ENCODE data around the gene LPCAT1. TPM values are rescaled to one million over a fixed set of nuclear protein-coding genes. Genes with fewer than 3 reads are reported as not detected.

Gene LPCAT1
- total RNA-seq, 1 donor from 2014 or later, result 25.3 TPM

GRCh38 chr5:1509346-1510085 is 14.2 kb downstream of the LPCAT1 start:
- FAIRE-seq (no peak), DNase-seq (ENCODE audit: low read depth) (no peak)

DNA sequence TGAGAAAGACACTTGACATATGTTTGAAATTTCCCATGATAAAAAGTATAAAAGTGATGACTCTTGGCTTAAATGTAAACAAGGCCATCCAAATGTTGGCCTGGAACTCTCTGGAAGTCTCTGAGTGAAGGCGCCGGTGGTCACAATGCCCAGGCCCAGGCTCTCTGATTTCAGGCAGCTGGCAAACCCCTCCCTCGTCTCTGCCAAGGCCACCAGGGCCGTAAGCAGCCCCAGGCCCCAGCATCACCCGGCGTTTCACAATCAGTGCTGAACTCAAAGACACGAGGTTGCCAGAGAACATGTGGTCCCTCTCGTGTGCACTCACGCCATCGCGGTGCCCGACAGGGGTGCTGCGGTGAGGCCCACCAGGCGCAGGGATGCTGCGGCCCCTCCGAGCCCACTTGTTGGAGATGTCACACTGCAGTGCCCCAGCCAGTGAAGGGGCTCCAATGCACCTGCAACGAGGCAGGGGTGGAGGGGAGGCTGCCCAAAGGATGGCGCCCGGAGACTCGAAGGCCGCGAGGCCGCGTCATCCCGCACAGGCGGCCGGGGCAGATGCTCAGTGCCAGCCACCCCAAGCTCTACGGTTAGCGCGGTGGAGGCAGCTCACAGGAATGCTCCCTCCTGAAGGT is 15.0 kb downstream of the LPCAT1 start:
- TF ChIP-seq, protein P1, sequence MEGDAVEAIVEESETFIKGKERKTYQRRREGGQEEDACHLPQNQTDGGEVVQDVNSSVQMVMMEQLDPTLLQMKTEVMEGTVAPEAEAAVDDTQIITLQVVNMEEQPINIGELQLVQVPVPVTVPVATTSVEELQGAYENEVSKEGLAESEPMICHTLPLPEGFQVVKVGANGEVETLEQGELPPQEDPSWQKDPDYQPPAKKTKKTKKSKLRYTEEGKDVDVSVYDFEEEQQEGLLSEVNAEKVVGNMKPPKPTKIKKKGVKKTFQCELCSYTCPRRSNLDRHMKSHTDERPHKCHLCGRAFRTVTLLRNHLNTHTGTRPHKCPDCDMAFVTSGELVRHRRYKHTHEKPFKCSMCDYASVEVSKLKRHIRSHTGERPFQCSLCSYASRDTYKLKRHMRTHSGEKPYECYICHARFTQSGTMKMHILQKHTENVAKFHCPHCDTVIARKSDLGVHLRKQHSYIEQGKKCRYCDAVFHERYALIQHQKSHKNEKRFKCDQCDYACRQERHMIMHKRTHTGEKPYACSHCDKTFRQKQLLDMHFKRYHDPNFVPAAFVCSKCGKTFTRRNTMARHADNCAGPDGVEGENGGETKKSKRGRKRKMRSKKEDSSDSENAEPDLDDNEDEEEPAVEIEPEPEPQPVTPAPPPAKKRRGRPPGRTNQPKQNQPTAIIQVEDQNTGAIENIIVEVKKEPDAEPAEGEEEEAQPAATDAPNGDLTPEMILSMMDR (IDR thresholded peaks at IDR 0.05; ENCODE audit: insufficient read depth, low read length, severe bottlenecking), result no peak
- Histone ChIP-seq H3K27me3 (ENCODE audit: control insufficient read depth, insufficient read depth, low read length) (no peaks in the 10 kb centered on the region), H3K36me3 (ENCODE audit: control insufficient read depth, insufficient read depth, low read length) (peaks cover 2% of the 10 kb centered on the region), H3K4me3 (ENCODE audit: low read depth, low read length) (no peak overlapping the region)
- FAIRE-seq, result no peak
- DNase-seq (ENCODE audit: low read depth), result no peak

More at GRCh38 chr5:1509346-1510085, 14.2 kb downstream of the LPCAT1 start:
- TF ChIP-seq, protein P1 (IDR thresholded peaks at IDR 0.05; ENCODE audit: insufficient read depth, low read length, severe bottlenecking), result no peak
- Histone ChIP-seq H3K27me3 (ENCODE audit: control insufficient read depth, insufficient read depth, low read length) (no peaks in the 10 kb centered on the region), H3K4me3 (ENCODE audit: low read depth, low read length) (no peak overlapping the region), H3K36me3 (ENCODE audit: control insufficient read depth, insufficient read depth, low read length) (peaks cover 2% of the 10 kb centered on the region)

GRCh38 chr5:1507961-1508658 is 15.7 kb downstream of the LPCAT1 start:
- H3K4me3 ChIP-seq (ENCODE audit: low read depth, low read length), result no peak overlapping the region
- DNase-seq (ENCODE audit: low read depth) (no peak), FAIRE-seq (no peak)
- TF ChIP-seq, protein P1 (IDR thresholded peaks at IDR 0.05; ENCODE audit: insufficient read depth, low read length, severe bottlenecking), result no peak
- no peaks in the 10 kb centered on the region for H3K27me3 ChIP-seq (ENCODE audit: control insufficient read depth, insufficient read depth, low read length)
- peaks cover 2% of the 10 kb centered on the region for H3K36me3 ChIP-seq (ENCODE audit: control insufficient read depth, insufficient read depth, low read length)

DNA sequence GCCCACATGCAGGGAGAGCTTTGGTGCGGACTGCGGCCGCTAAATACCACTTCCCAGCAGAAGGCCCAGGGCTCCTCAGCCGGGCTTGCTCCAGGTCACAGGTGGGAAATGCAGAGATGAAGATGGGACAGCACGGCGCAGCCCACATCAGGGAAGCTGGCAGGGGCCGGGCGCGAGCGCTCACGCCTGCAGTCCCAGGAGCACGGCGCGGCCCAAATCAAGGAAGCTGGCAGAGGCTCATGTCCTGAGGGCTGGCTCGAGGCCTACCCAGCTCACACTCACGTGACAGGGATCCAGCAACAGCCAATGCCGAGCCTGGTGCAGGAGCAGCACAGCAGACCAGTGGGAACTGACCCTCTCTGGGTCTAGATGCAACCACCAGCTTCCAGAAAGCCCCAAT is 16.3 kb downstream of the LPCAT1 start:
- Histone ChIP-seq H3K36me3 (ENCODE audit: control insufficient read depth, insufficient read depth, low read length) (peaks cover 2% of the 10 kb centered on the region), H3K27me3 (ENCODE audit: control insufficient read depth, insufficient read depth, low read length) (no peaks in the 10 kb centered on the region), H3K4me3 (ENCODE audit: low read depth, low read length) (no peak overlapping the region)
- no peak for FAIRE-seq
- TF ChIP-seq, protein P1 (IDR thresholded peaks at IDR 0.05; ENCODE audit: insufficient read depth, low read length, severe bottlenecking), result no peak
- no peak for DNase-seq (ENCODE audit: low read depth)

DNA sequence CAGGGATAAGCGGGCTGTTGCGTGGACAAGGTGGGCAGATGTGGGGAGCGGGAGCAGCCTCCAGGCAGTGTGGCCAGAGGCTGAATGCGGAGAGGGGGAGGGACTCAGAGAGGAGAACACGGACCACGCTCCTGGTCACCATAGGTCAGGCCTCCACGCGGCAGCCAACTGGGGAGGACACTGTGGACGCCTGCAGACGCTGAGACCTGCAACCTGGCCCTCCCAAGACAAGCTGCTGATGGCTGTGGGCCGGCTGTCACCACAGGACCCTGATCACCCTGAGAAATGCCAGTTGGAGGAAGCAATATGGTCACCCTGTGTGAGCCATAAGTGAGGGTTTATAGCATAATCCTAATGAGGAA is 16.8 kb downstream of the LPCAT1 start:
- H3K36me3 ChIP-seq (ENCODE audit: control insufficient read depth, insufficient read depth, low read length), result peaks cover 2% of the 10 kb centered on the region
- H3K27me3 ChIP-seq (ENCODE audit: control insufficient read depth, insufficient read depth, low read length), result no peaks in the 10 kb centered on the region
- no peak for FAIRE-seq
- TF ChIP-seq, protein P1 (IDR thresholded peaks at IDR 0.05; ENCODE audit: insufficient read depth, low read length, severe bottlenecking), result no peak
- DNase-seq (ENCODE audit: low read depth), result no peak
- H3K4me3 ChIP-seq (ENCODE audit: low read depth, low read length), result no peak overlapping the region

Measured in bronchial epithelial cell (primary cell).